Measurements from ENCODE around the gene ITGAL.

GRCh38 chr16:30557707-30557956, 85.1 kb downstream of the ITGAL start:
- TF ChIP-seq CTCF (conservative IDR thresholded peaks at IDR 0.05; ENCODE audit: low read length) (no peak), EZH2phosphoT487 (IDR thresholded peaks at IDR 0.05; ENCODE audit: borderline replicate concordance, low read depth, low read length) (no peak)

Data from OCI-LY7 (cell line).